Endothelial cell of umbilical vein (primary cell): ENCODE measurements around the gene SEZ6. TPM values are rescaled to one million over a fixed set of nuclear protein-coding genes. Genes with fewer than 3 reads are reported as not detected.

Experiments used
- BruUV-seq: library from RNA; stranded (reverse); fragments of 400-500 nt; replicated peaks from 2 replicates; lab custom pipeline; 2021; lab: Mats Ljungman, UMichigan
- CTCF ChIA-PET: fragments of 300-600, 350-600 bp; sonication (Branson Sonifier 250); formaldehyde crosslinking; loops from one replicate; lab custom pipeline; 2021; ENCODE audit warnings: antibody characterized with exemption, inconsistent platforms; lab: Charles Lee
- POLR2A ChIA-PET: fragments of 300-600, 350-600 bp; sonication (Branson Sonifier 250); formaldehyde crosslinking; loops from one replicate; lab custom pipeline; 2021; ENCODE audit warnings: antibody characterized with exemption, inconsistent platforms; lab: Charles Lee
- DNase-seq: peaks from one replicate; pipeline ENCODE4 v3.0.0-alpha.2; 2011; ENCODE audit warnings: low read depth, low spot score
- FAIRE-seq: peaks from 2 replicates; lab custom pipeline; 2011; peaks lifted over from hg19 to GRCh38; lab: Jason Lieb, UNC
- H2AFZ ChIP-seq: 2 replicates; pipeline ENCODE4 v1.6.0; 2012; ENCODE audit warnings: low read depth, low read length, control low read depth, inconsistent platforms
- H3K27ac ChIP-seq: 2 replicates; pipeline ENCODE4 v1.5.1; 2011; ENCODE audit warnings: low read depth, mild to moderate bottlenecking, control low read depth, low read length, moderate library complexity; ENCODE audit not compliant: insufficient read depth
- H3K27me3 ChIP-seq, 2 experiments: 2 replicates each; pipeline versions ENCODE4 v1.6.0 to v1.6.1; 2011; ENCODE audit warnings: low read length in 2 of 2, mixed read lengths in 1 of 2; ENCODE audit not compliant: control insufficient read depth in 2 of 2, insufficient read depth in 2 of 2
- H3K36me3 ChIP-seq, 2 experiments: 2 replicates in 1 of 2; 3 replicates in 1 of 2; pipeline ENCODE4 v1.5.1; 2011; ENCODE audit warnings: low read length in 2 of 2, mild to moderate bottlenecking in 1 of 2, moderate library complexity in 1 of 2; ENCODE audit not compliant: control insufficient read depth in 2 of 2, insufficient read depth in 2 of 2; ENCODE audit errors: extremely low read depth in 1 of 2
- H3K4me1 ChIP-seq: 3 replicates; pipeline ENCODE4 v1.5.1; 2011; ENCODE audit warnings: mild to moderate bottlenecking, low read length; ENCODE audit not compliant: control insufficient read depth, insufficient read depth; ENCODE audit errors: extremely low read depth
- H3K4me2 ChIP-seq: 2 replicates; pipeline ENCODE4 v1.6.1; 2011; ENCODE audit warnings: low read length, control low read depth, mixed read lengths; ENCODE audit not compliant: insufficient read depth
- H3K4me3 ChIP-seq, 3 experiments: fragments of 200-600 bp in 1 of 3; sonication (generic), shearing (Covaris generic) in 1 of 3; replicated peaks in 1 of 3; 2 replicates each; pipeline ENCODE4 v1.5.1; 2011 to 2016; ENCODE audit warnings: control low read depth in 3 of 3, low read length in 3 of 3, mild to moderate bottlenecking in 2 of 3, inconsistent platforms in 1 of 3, low read depth in 1 of 3, moderate library complexity in 1 of 3; ENCODE audit not compliant: insufficient read depth in 1 of 3
- H3K79me2 ChIP-seq: 2 replicates; pipeline ENCODE4 v1.6.0; 2012; ENCODE audit warnings: low read length, inconsistent platforms; ENCODE audit not compliant: control insufficient read depth, insufficient read depth
- H3K9ac ChIP-seq: replicated peaks from 2 replicates; pipeline ENCODE3; 2011; ENCODE audit warnings: low read length, control low read depth; ENCODE audit not compliant: insufficient read depth; ENCODE audit errors: extremely low read depth
- H3K9me1 ChIP-seq: replicated peaks from 3 replicates; pipeline ENCODE4 v1.6.0; 2011; ENCODE audit warnings: mild to moderate bottlenecking, low read length; ENCODE audit not compliant: control insufficient read depth, insufficient read depth; ENCODE audit errors: extremely low read depth
- H3K9me3 ChIP-seq: replicated peaks from 2 replicates; pipeline ENCODE4 v1.5.1; 2012; ENCODE audit warnings: low read length, inconsistent platforms; ENCODE audit not compliant: control insufficient read depth, insufficient read depth
- H4K20me1 ChIP-seq: replicated peaks from 2 replicates; pipeline ENCODE3; 2011; ENCODE audit warnings: mild to moderate bottlenecking, low read length; ENCODE audit not compliant: control insufficient read depth, insufficient read depth; ENCODE audit errors: extremely low read depth
- EZH2 ChIP-seq: IDR thresholded peaks from 2 replicates; pipeline ENCODE4 v1.6.1; 2012; ENCODE audit warnings: borderline replicate concordance, low read depth, mild to moderate bottlenecking, moderate library complexity, low read length, inconsistent platforms; ENCODE audit not compliant: severe bottlenecking
- GATA2 ChIP-seq: IDR thresholded peaks from 2 replicates; pipeline ENCODE4 v1.7.0; 2011; ENCODE audit warnings: low read depth, mild to moderate bottlenecking, moderate library complexity, mixed read lengths, low read length; ENCODE audit not compliant: insufficient read length, insufficient read depth
- JUN ChIP-seq: IDR thresholded peaks from 2 replicates; pipeline ENCODE4 v1.6.1; 2011; ENCODE audit warnings: borderline replicate concordance, low read depth; ENCODE audit not compliant: insufficient read length, insufficient read depth
- MAX ChIP-seq: IDR thresholded peaks from 2 replicates; pipeline ENCODE4 v1.6.1; 2011; ENCODE audit not compliant: insufficient read depth, insufficient read length
- MYC ChIP-seq: IDR thresholded peaks from one replicate; pipeline ENCODE4 v1.6.1; 2011; ENCODE audit warnings: mild to moderate bottlenecking, low read depth, low read length
- POLR2A ChIP-seq: IDR thresholded peaks from 2 replicates; pipeline ENCODE4 v1.6.1; 2012; ENCODE audit warnings: low read depth, mild to moderate bottlenecking, control low read depth, low read length
- POLR2AphosphoS5 ChIP-seq: IDR thresholded peaks from 2 replicates; pipeline ENCODE4 v1.6.1; 2012; ENCODE audit warnings: low read depth, mild to moderate bottlenecking, control low read depth, low read length, moderate library complexity; ENCODE audit not compliant: insufficient read depth
- dilution Hi-C: fragments of 300-500 bp; cut with MboI; formaldehyde crosslinking; loops from one replicate; pipeline ENCODE4 v1.15.0; 2019; ENCODE audit warnings: low sequenced_read_pairs; ENCODE audit not compliant: extremely low pct_ligation_motif_present
- intact Hi-C: fragments of 100-400 bp; cut with micrococcal nuclease; formaldehyde crosslinking; loops from one replicate; pipeline ENCODE4 v1.10.0; 2022
- polyA plus RNA-seq, 4 experiments: library from polyadenylated mRNA; depleted of rRNA in 3 of 4; stranded (reverse) in 3 of 4; unstranded in 1 of 4; fragments of >200 nt; gene quantifications; 2 replicates each; pipeline versions ENCODE4 v1.2.1 to v1.2.3, GENCODE V29; 2011 to 2012; ENCODE audit warnings: missing spikeins in 1 of 4
- total RNA-seq: library from RNA; stranded (reverse); gene quantifications from 2 replicates; pipeline ENCODE4 v1.2.3, GENCODE V29; 2021
- TF ChIP-seq, protein P1 (sequence below), 2 donors: IDR thresholded peaks; 1 replicate in 1 of 2; 2 replicates in 1 of 2; pipeline ENCODE4 v1.5.1; 2011; ENCODE audit warnings: low read length in 2 of 2, mild to moderate bottlenecking in 2 of 2, moderate library complexity in 2 of 2, control low read depth in 1 of 2, inconsistent platforms in 1 of 2, low read depth in 1 of 2; ENCODE audit not compliant: insufficient read depth in 1 of 2; ENCODE audit errors: extremely low read depth in 1 of 2

Gene SEZ6
- total and polyA plus RNA-seq, 2 donors (not counting 3 experiments of a cell fraction or from before 2014, with no cell fraction given): not detected

DNA sequence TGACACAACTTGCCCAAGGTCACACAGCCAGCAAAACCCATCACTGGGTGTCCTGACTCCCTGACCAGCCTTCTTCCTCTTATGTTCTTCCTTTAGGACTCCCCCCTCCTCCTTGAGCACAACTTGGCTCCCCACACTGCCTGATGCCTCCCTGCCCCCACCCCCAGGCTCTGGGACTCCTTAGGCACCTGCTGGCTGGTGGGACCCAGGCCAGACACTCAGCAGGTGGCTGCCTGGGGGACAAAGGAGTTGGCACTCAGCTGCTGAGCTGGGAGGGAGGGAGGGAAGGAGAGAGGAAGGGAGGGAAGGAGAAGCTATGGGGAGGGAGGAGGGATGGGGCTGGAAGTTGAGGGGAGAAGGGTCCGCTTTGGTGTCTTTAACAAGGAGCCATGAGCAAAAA lies 8.0 kb downstream of the SEZ6 start:
- Histone ChIP-seq H3K4me1 (no peaks in the 10 kb centered on the region), H4K20me1 (no peaks in the 10 kb centered on the region), H3K27ac (no peak overlapping the region), H2AFZ (no peak overlapping the region), H3K4me2 (no peak overlapping the region), H3K9me3 (no peaks in the 10 kb centered on the region), H3K27me3 (peaks cover 0 to 7% of the 10 kb centered on the region in 2 experiments), H3K9ac (no peak overlapping the region), H3K9me1 (no peaks in the 10 kb centered on the region), H3K79me2 (no peaks in the 10 kb centered on the region), H3K36me3 (no peaks in the 10 kb centered on the region), H3K4me3 (no peak overlapping the region)
- no peak for TF ChIP-seq MAX
- no peak for TF ChIP-seq JUN
- no peak for TF ChIP-seq MYC
- no peak for TF ChIP-seq EZH2
- TF ChIP-seq, protein P1, sequence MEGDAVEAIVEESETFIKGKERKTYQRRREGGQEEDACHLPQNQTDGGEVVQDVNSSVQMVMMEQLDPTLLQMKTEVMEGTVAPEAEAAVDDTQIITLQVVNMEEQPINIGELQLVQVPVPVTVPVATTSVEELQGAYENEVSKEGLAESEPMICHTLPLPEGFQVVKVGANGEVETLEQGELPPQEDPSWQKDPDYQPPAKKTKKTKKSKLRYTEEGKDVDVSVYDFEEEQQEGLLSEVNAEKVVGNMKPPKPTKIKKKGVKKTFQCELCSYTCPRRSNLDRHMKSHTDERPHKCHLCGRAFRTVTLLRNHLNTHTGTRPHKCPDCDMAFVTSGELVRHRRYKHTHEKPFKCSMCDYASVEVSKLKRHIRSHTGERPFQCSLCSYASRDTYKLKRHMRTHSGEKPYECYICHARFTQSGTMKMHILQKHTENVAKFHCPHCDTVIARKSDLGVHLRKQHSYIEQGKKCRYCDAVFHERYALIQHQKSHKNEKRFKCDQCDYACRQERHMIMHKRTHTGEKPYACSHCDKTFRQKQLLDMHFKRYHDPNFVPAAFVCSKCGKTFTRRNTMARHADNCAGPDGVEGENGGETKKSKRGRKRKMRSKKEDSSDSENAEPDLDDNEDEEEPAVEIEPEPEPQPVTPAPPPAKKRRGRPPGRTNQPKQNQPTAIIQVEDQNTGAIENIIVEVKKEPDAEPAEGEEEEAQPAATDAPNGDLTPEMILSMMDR (IDR thresholded peaks at IDR 0.05; ENCODE audit: extremely low read depth in 1 of 2, insufficient read depth in 1 of 2, low read depth in 1 of 2, low read length in 2 of 2): no peak
- no peak for TF ChIP-seq POLR2AphosphoS5
- TF ChIP-seq GATA2: no peak
- no peak for TF ChIP-seq POLR2A
- POLR2A ChIA-PET: no interaction called here
- no peak for DNase-seq
- FAIRE-seq: no peak
- intact Hi-C loops (no loop called here), dilution Hi-C loops (no loop called here)
- CTCF ChIA-PET: interaction anchor here (0.6 kb wide), 1 partner anchor 32 kb away, joined by 3 read pairs; no protein-coding TSS in a partner anchor
- no TSS peak for BruUV-seq
